NOMO-1 treated with dmso at 0.1 percent for 144 hours (cell line): ENCODE measurements around the gene C2CD3.

Experiments used
- DNase-seq: peaks from one replicate; lab custom pipeline; 2025; ENCODE audit not compliant: unreplicated experiment; lab: John Stamatoyannopoulos, UW

C2CD3 gene

DNA sequence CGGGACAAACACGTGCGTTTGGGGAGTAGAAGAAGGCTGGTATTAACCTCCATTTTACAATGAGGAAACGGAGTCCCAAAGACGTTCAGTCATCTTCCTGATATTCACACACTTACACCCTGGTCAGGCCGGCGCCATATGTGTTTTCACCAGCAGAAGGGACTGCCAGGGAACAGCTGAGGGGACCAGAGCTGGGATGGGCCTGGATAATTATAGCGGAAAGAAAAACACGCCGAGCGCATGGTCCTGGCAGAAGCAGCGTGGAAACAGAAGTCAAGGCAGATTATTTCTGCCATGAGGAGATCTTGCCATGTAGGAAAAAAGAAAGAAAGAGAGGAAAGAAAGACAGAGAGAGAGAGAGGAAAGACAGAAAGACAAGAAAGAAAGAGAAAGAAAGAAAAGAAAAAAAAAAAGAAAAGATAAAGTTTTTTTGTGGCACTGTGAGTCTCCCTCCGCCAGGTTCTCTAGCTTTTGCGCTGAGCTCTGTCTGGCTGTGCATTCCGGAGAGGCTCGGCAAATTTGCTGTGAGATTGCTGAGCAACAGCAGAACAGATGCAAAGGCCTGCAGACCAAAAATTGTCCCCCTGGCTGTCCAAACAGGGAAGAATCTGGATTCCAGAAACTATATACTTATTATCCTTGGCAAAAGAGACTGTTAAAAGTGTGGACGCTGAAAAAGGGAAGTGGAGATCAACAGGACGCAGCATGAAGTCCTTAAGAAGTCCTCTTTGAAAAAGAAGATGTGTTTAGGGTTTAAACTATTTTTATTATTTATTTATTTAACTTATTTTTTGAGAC is 186.9 kb downstream of the C2CD3 start:
- DNase-seq, result peak; percentile 22

DNA sequence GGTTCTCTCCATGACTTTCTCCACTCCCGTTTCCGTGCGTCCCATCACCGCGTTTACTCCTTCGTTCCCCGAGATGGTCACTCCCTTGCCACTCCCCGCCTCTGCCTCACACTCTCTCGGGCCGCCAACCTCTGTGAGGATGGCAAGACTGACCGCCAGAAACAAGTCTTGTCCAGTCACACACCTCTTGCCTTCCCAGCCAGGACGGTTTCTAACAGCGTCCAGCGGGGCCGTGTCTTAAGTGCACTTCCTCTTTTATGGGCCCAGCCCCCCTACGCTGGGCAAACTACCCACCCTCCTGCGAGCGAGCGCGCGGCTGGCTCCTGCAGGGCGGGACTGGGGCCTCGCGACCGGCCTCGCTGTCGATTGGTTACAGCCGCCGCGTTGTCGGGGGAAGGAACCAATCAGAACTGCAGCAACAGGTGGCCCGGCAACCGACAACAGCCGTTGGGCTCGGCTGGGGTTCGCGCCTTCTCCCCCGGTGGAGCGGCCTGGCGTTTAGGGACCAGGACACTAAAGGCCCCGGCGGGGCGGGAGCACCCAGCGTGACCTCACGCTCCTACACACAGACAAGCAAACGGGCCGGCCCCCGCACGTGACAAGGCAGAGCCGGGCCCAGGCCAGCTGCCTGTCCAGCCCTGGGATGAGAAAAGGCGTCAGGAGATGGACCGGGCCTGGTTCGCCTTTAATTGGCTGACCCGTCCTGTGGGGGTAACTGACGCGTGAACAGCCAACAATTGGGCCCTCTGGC is 187.6 kb downstream of the C2CD3 start:
- DNase-seq, result peak; percentile 99

DNA sequence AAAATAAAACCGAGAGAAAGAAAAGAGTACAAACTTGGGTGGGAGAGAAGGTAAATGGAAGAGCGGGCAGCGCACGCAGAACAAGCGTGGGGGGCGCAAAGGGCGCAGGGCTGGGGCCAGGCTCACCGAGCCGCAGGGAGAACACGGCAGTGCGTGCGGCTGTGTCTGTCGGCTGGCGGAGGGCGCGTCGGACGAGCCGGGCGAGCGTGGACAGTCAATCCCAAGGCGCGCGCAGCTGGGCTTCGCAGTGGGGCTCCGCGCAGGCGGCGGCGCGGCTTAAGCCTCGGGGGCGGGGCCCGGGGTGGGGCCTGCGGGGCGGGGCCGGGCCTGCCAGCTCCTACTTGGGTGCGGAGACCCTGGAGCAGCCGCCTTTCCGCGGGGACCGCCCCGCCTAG is 188.2 kb downstream of the C2CD3 start, which contains the start of gene UCP2:
TSS of gene UCP2 (minus strand) at position 249 of the 395 bp plus-strand sequence. CDS start 4,465 bp downstream, outside the sequence.
- peak; percentile 86 for DNase-seq

DNA sequence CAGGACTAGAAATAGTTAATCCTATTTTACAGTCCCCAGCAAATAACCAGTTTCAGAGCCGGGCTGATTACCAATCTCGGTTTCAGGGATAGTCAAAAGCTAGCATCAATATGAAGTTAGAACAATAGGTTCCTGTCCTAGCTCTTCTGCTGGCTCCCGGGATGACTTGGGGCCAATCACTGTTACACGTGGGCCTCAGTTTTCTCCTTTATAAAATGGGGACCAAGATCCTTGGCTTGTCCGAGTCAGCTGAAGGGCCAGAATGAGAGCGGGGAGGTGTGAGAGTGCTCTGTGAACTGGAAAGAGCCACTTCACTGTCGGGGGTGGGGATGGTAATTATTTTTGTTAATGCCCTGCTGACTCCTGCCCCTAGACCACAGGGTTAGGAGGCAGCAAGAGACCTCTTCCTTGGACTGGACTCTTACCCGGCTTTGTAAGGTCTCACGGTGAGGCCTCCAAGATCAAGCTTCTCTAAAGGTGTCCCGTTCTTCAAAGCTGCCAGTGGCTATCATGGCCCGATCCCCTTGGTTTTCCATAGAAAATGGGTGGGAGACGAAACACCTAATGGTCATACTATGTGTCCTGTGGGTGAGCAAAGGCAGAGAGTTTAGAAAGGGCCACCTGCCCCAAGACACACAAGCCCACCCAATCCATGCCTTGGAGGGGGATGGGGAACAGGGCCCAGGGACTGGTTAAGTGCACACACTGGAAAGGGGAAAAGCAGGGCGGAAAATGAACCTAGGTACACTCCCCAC is 189.6 kb downstream of the C2CD3 start:
- DNase-seq, result no peak

DNA sequence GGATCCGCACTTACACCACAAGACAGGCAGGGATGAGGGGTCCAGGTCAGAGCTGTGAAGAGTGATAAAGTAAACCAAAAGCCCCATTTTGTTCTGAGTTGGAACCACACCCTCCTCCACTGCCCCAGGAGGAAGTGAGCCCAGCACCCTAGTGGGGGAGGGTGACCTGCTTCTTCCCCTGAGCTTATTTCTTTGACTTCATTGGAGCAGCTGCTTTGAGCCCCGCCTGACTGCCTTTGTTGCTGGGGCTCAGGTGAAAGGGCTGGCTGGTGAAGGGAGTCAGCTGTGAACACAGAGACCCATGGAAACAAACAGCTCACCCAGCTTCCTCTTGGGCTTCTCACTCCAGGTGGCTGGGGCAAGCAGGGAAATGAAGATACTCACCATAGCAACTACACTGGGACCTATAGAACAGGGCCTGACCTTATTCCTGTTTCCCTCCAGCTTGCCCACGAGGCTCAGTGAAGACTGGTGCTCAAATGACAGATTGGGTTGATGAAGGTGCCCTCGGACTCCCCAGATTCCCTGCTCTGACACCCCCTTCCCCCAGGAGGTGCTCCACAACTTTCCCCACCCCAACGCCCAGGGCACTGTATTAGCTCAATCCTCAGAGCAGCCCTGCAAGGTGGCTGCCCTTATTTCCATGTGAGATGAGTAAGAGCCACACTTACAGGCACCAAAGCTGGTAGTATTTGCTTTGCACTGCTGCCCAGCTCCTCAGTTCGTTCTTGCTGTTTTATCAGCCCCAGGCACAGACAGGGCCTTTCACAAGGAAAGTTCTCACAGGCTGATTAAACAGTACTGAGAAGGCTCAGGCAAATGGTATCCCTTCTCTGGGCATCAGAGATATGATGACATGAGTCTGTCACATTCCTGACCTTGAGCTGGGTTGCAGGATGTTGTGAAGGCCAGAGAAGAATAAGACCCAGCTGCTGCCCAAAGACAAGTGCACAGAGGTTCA is 190.5 kb downstream of the C2CD3 start:
- DNase-seq, result peak; percentile 75

DNA sequence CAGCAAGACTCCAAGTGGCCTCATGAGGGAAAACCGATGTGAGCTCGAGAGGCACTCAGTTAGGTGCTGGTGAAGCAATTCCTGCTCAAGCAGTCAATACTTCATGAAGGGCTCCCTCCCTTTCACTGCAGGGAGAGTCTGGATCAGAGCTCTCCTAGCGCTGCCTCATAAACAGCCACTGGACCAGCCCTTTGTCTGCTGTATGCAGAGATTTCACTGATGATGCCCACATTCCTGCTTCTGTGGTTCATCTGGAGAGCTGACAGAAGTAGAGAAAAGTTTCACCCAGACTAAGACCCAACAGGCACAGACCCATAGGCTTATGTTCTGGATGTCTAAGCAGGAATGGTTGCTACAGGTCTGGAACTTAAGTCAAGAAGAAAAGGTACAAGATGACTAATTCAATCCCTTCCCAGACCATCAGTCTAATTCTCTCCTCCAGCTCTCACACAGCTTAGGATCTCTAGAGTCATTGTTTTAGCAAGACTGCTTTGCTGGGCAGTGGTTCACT is 192.2 kb downstream of the C2CD3 start:
- DNase-seq, result no peak

DNA sequence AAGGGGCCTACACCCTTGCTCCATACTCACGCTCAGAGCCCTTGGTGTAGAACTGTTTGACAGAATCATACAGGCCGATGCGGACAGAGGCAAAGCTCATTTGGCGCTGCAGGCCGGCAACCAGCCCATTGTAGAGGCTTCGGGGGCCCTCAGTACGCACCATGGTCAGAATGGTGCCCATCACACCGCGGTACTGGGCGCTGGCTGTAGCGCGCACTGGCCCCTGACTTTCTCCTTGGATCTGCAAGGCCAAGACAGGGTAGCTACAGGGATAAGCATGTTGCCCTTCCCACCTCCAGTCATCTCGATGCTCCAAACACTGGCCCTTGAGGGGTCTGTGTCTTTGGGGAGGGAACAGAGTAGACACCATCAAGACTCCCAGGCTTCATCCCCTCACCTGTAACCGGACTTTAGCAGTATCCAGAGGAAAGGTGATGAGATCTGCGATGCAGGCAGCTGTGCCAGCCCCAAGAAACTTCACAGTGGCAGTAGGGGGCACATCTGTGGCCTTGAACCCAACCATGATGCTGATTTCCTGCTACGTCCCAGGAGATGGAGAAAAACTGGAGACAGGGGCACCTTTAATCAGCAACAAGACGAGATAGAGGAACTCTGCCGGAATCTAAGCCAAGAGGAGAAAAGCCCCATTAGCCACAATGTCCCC is 192.8 kb downstream of the C2CD3 start:
- DNase-seq, result no peak

DNA sequence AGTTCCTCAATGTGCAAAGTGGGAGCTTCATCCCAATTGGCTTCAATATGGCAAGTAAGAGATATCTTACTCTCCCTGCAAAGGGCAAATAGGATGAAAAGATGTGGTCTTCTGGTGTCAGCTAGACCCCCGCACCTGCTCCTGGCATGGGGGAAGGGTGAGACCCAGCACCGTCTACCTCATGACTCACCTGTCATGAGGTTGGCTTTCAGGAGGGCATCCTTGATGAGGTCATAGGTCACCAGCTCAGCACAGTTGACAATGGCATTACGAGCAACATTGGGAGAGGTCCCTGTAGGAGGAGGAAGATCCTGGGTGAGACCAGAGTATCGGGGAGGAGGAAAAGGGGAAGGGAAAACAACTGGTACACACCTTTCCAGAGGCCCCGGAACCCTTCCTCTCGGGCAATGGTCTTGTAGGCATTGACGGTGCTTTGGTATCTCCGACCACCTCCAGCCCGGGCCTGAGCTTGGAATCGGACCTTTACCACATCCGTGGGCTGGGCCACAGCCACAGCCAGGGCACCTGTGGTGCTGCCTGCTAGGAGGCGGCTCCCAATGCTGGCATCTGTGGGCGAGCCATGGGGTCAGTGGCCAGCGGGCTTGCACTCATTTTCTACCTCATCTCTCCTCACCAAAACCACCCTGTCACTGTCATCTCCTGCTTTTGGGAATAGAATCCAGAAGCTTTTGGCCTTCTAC is 194.2 kb downstream of the C2CD3 start:
- DNase-seq, result no peak

DNA sequence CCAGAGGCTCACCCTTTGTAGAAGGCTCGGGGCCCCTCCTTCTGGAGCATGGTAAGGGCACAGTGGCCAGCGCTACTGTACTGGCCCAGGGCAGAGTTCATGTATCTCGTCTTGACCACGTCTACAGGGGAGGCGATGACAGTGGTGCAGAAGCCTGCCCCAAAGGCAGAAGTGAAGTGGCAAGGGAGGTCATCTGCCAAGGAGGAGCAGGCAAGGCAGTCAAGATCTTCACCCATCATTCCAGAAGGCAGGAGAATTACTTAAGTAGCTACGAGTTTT is 195.4 kb downstream of the C2CD3 start:
- no peak for DNase-seq

DNA sequence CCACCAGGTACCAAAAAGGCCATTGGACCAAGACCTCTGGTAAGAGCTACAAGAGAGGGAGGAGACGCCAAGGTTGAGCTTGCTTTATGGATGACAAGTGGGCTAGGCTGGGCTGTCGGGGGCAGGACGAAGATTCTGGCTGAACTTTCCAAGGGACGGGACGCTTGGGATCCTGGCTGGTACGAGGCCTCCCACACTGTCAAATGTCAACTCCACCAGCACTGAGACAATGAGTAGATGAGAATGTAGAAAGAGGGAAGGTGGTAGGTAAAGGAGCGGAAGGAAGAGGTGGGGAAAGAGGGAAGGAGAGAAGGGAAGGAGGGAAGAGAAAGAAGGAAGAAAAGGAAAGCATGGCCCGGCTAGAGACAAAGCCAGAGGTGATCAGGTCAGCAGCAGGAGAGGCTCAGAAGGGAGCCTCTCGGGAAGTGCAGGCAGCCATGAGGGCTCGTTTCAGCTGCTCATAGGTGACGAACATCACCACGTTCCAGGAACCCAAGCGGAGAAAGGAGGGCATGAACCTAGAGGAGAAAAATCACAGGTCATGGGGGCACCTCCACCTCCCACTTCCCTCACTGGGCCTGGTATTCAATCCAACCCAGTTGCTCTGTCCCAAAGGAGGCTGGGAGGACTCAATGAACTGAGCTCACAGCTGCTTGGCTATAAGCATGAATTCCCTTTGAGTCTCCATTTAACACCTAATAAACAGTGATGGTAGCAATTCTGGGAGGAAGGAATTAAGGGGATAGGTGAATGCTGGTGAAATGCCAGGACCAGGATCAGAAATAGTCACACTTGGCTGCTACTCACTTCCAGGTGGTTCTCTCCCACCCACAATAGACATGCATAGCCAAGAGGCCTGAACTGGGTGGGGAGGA is 196.0 kb downstream of the C2CD3 start:
- DNase-seq, result no peak

DNA sequence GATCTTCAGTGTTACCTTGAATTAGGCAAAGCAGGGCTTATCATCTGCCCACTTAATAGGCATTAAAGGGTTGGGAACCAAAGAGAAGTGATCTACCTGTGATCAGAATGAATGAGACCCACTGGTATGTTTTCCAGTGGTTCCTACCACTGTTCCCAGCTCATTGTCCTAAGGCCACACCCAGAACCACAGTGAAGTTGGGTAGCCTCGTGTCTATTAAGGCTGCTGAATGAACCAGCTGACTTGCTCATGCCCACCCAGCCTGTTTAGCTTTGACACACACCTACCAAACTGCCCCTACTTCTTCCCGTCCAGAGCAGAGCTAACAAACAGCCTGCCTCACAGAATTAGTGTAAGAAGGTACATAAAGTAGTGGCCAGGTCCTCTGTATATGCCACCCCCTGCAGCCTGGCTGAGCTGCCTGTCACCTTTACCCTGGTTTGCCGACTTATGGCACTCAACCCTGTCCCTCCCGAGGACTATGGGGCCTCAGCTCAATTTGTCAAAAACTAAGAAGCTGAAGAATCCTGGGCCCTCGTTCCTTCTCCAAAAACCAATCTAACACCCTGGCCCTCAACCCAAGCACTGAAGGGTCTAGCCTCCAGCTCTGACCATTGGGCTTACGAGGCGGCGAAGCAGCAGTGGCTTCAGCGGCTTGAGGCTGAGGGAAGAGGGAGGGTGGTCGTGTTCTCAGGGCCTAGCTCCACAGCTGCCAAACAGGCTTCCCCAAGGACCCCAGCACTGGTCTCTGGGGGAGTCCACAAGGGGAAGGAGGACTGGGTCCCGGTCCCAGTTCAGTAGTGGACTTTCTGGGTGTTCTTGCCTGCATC is 198.0 kb downstream of the C2CD3 start:
- DNase-seq, result no peak

DNA sequence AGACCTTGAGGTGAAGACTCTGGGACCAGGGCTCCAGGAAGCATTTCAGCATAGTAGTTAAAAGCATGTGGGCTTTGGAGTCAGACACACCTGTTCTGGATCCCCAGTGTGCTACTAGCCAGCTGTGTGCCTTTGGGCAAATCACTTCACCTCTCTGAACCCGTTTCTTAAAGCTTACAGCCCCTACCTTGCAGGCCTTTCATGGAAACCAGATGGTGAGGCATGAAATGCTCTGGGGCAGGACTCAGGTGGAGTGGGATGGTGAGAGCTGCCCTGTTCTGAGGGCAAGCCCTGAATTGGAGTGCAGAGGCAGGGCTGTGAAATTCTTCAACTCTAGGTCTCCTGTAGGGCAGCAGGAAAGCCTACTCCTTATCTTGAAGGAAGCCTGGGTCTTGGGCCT is 198.6 kb downstream of the C2CD3 start:
- no peak for DNase-seq

DNA sequence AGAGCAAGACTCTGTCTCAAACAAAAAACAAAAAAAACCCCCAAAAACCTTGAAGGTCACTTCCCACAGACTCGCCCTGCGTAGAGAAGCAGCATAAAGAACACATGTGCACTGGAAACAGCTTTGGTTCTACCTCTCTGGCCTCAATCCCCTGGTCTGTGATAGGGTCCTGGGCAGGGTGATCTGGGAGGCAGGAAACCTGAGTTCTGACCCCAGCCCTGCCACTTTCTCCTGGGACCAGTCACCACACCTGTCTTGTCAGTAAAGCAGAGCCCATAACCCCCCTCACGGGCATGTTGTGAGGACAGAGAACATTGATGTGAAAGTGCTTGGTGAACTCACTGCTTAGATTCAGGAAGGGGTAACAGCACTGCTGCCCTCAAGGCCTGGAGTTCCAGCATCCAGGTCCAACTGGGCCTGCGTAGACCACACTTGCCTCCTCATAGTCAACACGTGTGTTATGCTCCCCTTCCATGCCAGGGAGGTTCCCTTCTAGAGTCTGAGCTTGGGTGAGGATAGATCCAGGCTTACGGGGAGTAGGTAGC is 199.6 kb downstream of the C2CD3 start:
- no peak for DNase-seq

DNA sequence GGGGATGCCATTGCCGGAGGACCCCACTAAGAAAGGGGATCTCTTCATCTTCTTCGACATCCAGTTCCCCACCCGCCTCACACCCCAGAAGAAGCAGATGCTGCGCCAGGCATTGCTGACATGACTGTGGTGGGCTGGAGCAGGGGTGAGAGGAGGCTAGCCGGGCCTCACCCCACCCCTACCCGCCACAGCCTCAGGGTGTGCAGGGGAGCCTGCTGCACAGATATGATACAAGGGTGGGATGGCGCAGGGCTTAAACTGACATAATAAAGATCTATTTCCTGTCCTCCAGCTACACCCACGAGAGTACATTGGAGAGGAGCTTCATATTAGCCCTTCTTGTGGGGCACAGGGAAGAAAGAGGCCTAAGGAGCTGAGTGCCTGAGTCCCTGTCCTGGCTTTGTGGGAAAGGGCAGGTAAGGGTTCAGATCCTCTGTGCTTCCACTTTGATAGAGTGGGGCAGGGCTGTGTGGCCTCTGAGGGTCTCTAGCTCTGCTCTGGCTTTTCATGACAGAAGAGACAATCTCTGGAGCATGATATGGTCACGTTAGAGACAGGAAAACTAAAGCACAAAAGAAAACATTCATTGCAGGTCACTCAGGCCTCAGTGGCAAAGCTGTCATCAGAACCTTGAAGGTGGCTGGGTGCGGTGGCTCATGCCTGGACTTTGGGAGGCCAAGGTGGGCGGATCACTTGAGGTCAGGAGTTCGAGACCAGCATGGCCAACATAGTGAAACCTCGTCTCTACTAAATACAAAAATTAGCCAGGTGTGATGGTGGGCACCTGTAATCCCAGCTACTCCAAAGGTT is 200.6 kb downstream of the C2CD3 start:
- DNase-seq, result no peak

DNA sequence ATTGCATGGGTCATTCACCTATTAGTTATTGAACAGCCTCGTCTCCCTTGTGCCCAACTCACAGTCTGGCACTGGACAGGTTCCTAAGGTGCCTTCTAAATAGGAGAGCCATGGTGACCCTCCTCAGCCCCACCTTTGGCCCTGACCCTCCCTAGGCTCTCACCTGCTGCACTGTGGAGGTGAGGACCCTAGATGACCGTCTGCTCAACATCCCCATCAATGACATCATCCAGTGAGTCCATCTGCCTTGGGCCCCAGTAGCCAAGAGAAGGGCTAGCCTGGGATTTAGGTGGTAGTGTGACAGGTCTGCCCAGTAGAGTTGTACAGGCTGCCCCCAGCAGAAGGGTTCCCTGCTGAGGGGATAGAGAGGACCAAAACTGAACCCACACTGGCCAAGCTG is 201.7 kb downstream of the C2CD3 start:
- DNase-seq, result no peak

DNA sequence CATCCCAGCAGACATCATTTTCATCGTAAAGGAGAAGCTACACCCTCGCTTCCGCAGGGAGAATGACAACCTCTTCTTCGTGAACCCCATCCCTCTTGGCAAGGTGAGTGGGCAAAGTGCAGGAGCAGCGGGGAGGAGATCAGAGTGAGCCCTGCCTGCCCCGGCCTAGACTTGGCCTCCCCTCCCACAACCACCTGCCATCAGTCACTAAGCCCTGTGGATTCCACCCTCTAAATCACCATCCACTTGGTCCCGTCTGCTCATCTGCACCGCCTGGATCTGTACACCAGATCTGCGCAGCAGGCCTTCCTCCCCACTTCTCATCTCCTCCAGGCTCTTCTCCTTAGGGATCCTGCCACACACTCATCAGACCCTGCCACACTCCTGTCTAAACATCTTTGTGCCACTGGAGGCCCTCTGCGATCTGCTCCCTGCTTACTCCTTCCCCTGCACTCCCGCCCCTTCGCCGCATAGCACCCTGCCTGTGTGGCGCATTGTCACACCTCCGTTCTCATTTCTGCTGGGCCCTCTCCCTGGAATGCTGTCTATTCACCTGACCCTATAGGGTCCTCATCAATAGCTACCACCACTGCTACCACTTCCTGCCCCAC is 202.3 kb downstream of the C2CD3 start:
- no peak for DNase-seq
